ENCODE data around the gene CLDN6.

- TF ChIP-seq ETS1 (conservative IDR thresholded peaks at IDR 0.05; ENCODE audit: control insufficient read depth, low read depth, low read length) (no peak), SMC3 (conservative IDR thresholded peaks at IDR 0.05; ENCODE audit: insufficient read depth, low read depth, low read length) (no peak), POLR2AphosphoS2 (IDR thresholded peaks at IDR 0.05; ENCODE audit: low read length) (no peak), KLF1 (tag; IDR thresholded peaks at IDR 0.05) (no peak), HINFP (tag; conservative IDR thresholded peaks at IDR 0.05; ENCODE audit: low read depth) (no peak), CTCF (IDR thresholded peaks at IDR 0.05 in 2 of 3, conservative IDR thresholded peaks at IDR 0.05 in 1 of 3; ENCODE audit: insufficient read depth in 2 of 3, low read depth in 1 of 3, low read length in 3 of 3) (peak; percentile 60 to 73 (median 62); a peak in 5 of 6 replicates)
Observed at GRCh38 chr16:3017794-3018506, at the start of gene CLDN6.

Data from K562 (cell line).